OCI-LY3 (cell line): ENCODE results near the gene LAMC1.

ENCODE experiments used
- H2AFZ ChIP-seq: fragments of 200-600, 300-600 bp; shearing (Covaris generic); 2 replicates; pipeline ENCODE4 v1.6.0; 2014; ENCODE audit warnings: antibody characterized with exemption, low read depth, low read length
- H3K27ac ChIP-seq: fragments of 200-600, 300-600 bp; sonication (generic); 2 replicates; pipeline ENCODE4 v1.5.1; 2014; ENCODE audit warnings: mild to moderate bottlenecking, low read length, moderate library complexity, mixed read lengths
- H3K27me3 ChIP-seq: fragments of 200-600, 300-600 bp; sonication (generic); 2 replicates; pipeline ENCODE4 v1.6.1; 2014; ENCODE audit warnings: low read depth, low read length, mixed read lengths
- H3K36me3 ChIP-seq: fragments of 200-600, 300-600 bp; sonication (generic); replicated peaks from 2 replicates; pipeline ENCODE3; 2014; ENCODE audit warnings: low read depth, low read length, mixed read lengths
- H3K4me1 ChIP-seq: fragments of 300-600, 200-600 bp; sonication (generic); 2 replicates; pipeline ENCODE4 v1.6.1; 2014; ENCODE audit warnings: low read length, mixed read lengths
- H3K4me2 ChIP-seq: fragments of 200-600, 300-600 bp; sonication (generic); 2 replicates; pipeline ENCODE4 v1.6.1; 2014; ENCODE audit warnings: low read length, mixed read lengths
- H3K4me3 ChIP-seq: fragments of 300-600, 200-600 bp; sonication (generic); 2 replicates; pipeline ENCODE4 v1.5.1; 2014; ENCODE audit warnings: antibody characterized with exemption, mild to moderate bottlenecking, low read length, moderate library complexity
- H3K79me2 ChIP-seq: fragments of 300-600, 200-600 bp; shearing (Covaris generic); 2 replicates; pipeline ENCODE4 v1.6.1; 2014; ENCODE audit warnings: mild to moderate bottlenecking, low read length, mixed read lengths
- H3K9ac ChIP-seq: fragments of 300-600, 200-600 bp; shearing (Covaris generic); 2 replicates; pipeline ENCODE4 v1.6.0; 2014; ENCODE audit warnings: mild to moderate bottlenecking, low read length, moderate library complexity
- H3K9me3 ChIP-seq: fragments of 200-600, 300-600 bp; shearing (Covaris generic); 2 replicates; pipeline ENCODE4 v1.6.1; 2014; ENCODE audit warnings: low read length, mixed read lengths; ENCODE audit not compliant: insufficient read depth
- H4K20me1 ChIP-seq: fragments of 200-600, 300-600 bp; sonication (generic); 2 replicates; pipeline ENCODE4 v1.6.1; 2016; ENCODE audit warnings: low read length, mixed read lengths; ENCODE audit not compliant: insufficient read depth
- EZH2phosphoT487 ChIP-seq: fragments of 200-600 bp; shearing (Covaris generic); IDR thresholded peaks from 2 replicates; pipeline ENCODE4 v1.6.1; 2018; ENCODE audit warnings: antibody characterized with exemption, mixed run types, low read depth
- TF ChIP-seq, protein P1 (sequence below): fragments of 200-600, 300-600 bp; sonication (generic); IDR thresholded peaks from 2 replicates; pipeline ENCODE4 v1.5.1; 2014; ENCODE audit warnings: antibody characterized with exemption, low read length, low read depth

Gene LAMC1

DNA sequence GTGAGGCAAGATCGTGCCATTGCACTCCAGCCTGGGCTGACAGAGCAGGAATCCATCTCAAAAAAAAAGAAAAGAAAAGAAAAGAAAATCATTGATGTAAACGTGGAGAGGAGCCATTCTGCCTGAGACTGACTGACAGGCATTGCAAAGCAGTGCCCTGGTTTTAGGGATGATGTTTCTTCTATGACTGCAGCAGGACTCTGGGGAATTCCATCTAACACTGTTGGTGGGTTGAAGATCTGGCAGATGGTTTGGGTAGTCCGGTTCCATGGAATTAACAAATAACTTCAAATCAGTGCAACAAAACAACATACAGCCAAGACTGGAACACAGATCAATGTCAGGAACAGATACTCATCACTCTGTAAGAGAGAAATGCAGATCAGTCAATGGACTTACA lies 145.1 kb downstream of the LAMC1 start:
- Histone ChIP-seq H3K36me3 (no peaks in the 10 kb centered on the region), H3K27me3 (no peaks in the 10 kb centered on the region), H4K20me1 (no peaks in the 10 kb centered on the region), H3K4me2 (no peak overlapping the region), H2AFZ (no peak overlapping the region), H3K27ac (no peak overlapping the region), H3K9ac (no peak overlapping the region), H3K9me3 (no peaks in the 10 kb centered on the region), H3K4me1 (no peaks in the 10 kb centered on the region), H3K79me2 (no peaks in the 10 kb centered on the region), H3K4me3 (no peak overlapping the region)
- TF ChIP-seq EZH2phosphoT487: no peak
- TF ChIP-seq, protein P1, sequence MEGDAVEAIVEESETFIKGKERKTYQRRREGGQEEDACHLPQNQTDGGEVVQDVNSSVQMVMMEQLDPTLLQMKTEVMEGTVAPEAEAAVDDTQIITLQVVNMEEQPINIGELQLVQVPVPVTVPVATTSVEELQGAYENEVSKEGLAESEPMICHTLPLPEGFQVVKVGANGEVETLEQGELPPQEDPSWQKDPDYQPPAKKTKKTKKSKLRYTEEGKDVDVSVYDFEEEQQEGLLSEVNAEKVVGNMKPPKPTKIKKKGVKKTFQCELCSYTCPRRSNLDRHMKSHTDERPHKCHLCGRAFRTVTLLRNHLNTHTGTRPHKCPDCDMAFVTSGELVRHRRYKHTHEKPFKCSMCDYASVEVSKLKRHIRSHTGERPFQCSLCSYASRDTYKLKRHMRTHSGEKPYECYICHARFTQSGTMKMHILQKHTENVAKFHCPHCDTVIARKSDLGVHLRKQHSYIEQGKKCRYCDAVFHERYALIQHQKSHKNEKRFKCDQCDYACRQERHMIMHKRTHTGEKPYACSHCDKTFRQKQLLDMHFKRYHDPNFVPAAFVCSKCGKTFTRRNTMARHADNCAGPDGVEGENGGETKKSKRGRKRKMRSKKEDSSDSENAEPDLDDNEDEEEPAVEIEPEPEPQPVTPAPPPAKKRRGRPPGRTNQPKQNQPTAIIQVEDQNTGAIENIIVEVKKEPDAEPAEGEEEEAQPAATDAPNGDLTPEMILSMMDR: no peak

GRCh38 chr1:183173828-183174227 lies 150.6 kb downstream of the LAMC1 start:
- Histone ChIP-seq H3K9ac (no peak overlapping the region), H3K4me3 (no peak overlapping the region), H3K9me3 (no peaks in the 10 kb centered on the region), H3K4me2 (no peak overlapping the region), H3K27me3 (0 out of 2 replicates have a peak, but pooled peaks cover 4% of the 10 kb centered on the region), H3K79me2 (no peaks in the 10 kb centered on the region), H4K20me1 (no peaks in the 10 kb centered on the region), H3K4me1 (no peaks in the 10 kb centered on the region), H3K27ac (no peak overlapping the region), H2AFZ (no peak overlapping the region), H3K36me3 (no peaks in the 10 kb centered on the region)
- TF ChIP-seq, protein P1: no peak
- TF ChIP-seq EZH2phosphoT487: no peak

DNA sequence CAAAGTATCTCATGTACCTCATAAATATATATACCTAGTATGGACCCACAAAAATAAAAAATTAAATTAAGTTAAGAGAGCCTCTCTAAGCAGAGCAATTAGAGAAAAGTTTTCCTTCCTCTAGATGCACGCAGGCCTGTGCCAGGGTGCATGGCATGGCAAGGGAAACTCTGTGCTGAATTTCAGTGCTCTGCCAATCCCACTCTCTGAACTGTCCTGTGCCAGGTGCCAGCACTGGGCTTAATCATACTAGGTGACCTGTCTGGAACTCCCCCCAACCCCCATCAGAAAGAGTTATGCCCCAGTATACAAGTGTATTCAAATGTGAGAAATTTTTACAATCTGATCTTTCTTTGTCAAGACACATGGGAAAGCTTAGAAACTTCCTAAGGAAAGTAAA lies 152.4 kb downstream of the LAMC1 start:
- H3K4me2 ChIP-seq: no peak overlapping the region
- no peak overlapping the region for H2AFZ ChIP-seq
- H3K79me2 ChIP-seq: no peaks in the 10 kb centered on the region
- H3K4me1 ChIP-seq: peaks cover 6% of the 10 kb centered on the region
- no peak for TF ChIP-seq EZH2phosphoT487
- TF ChIP-seq, protein P1: no peak
- H3K9me3 ChIP-seq: no peaks in the 10 kb centered on the region
- no peak overlapping the region for H3K4me3 ChIP-seq
- 0 out of 2 replicates have a peak, but pooled peaks cover 4% of the 10 kb centered on the region for H3K27me3 ChIP-seq
- H3K9ac ChIP-seq: no peak overlapping the region
- no peaks in the 10 kb centered on the region for H4K20me1 ChIP-seq
- H3K27ac ChIP-seq: no peak overlapping the region
- no peaks in the 10 kb centered on the region for H3K36me3 ChIP-seq

DNA sequence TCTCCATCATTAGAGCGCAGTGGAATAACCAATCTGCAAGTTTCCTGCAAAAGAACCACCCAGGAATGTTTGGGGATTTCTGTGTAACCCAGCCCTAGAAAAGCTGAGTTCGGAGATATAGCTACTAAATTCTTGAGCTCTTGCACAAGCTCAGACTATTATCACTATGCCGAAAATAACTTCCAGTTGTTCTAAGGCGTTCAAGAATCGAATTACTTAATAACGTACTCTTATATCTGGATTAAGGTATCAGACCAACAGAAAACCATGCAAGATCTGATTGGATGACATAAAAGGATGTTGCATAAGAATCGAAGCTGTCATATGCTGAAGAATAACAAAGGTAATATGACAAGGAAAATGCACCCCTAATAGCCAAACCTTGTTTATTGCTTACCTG lies 155.3 kb downstream of the LAMC1 start:
- Histone ChIP-seq H3K27ac (no peak overlapping the region), H2AFZ (no peak overlapping the region)

More for the DNA sequence above, 155.3 kb downstream of the LAMC1 start:
- Histone ChIP-seq H3K9ac (no peak overlapping the region), H3K4me3 (no peak overlapping the region), H3K9me3 (no peaks in the 10 kb centered on the region), H3K4me1 (peaks cover 11% of the 10 kb centered on the region), H3K4me2 (no peak overlapping the region), H3K36me3 (no peaks in the 10 kb centered on the region), H3K79me2 (no peaks in the 10 kb centered on the region), H3K27me3 (0 out of 2 replicates have a peak, but pooled peaks cover 4% of the 10 kb centered on the region), H4K20me1 (no peaks in the 10 kb centered on the region)
- TF ChIP-seq, protein P1: no peak
- no peak for TF ChIP-seq EZH2phosphoT487
